CD8-positive, alpha-beta memory T cell (primary cell): Measurements from ENCODE around the gene PKNOX1. TPM values are rescaled to one million over a fixed set of nuclear protein-coding genes. Genes with fewer than 3 reads are reported as not detected.
A peak's percentile ranks its signal among the peaks of the same experiment; 100 is the strongest.
"Not testable (repeated sequence)": the region's sequence is repeated elsewhere in the genome, so short reads cannot be mapped to it uniquely, and the experiment has no call there.

Source experiments
- CTCF ChIA-PET: fragments of 350-600 bp; sonication (Branson Sonifier 250); formaldehyde crosslinking; loops from one replicate; lab custom pipeline; 2021; ENCODE audit warnings: antibody characterized with exemption; lab: Charles Lee
- POLR2A ChIA-PET: fragments of 350-600 bp; sonication (Branson Sonifier 250); formaldehyde crosslinking; loops from one replicate; lab custom pipeline; 2021; ENCODE audit warnings: antibody characterized with exemption; lab: Charles Lee
- DNase-seq, 5 donors: peaks; one replicate each; pipeline versions ENCODE4 v3.0.0 to v3.0.0-alpha.2; 2020 to 2022; ENCODE audit warnings: mixed read lengths in 1 of 5
- H3K27ac ChIP-seq: one replicate; pipeline ENCODE4 v1.7.0; 2013; ENCODE audit warnings: low read depth, mild to moderate bottlenecking, low read length, moderate library complexity
- H3K27me3 ChIP-seq: 2 replicates; pipeline ENCODE4 v1.7.0; 2013; ENCODE audit warnings: low read length, mild to moderate bottlenecking; ENCODE audit not compliant: insufficient read depth, poor library complexity, severe bottlenecking
- H3K36me3 ChIP-seq: 2 replicates; pipeline ENCODE4 v1.7.0; 2013; ENCODE audit warnings: mild to moderate bottlenecking, low read length, moderate library complexity; ENCODE audit not compliant: insufficient read depth
- H3K4me1 ChIP-seq: 2 replicates; pipeline ENCODE4 v1.7.0; 2013; ENCODE audit warnings: mild to moderate bottlenecking, low read length, moderate library complexity; ENCODE audit not compliant: insufficient read depth
- H3K4me3 ChIP-seq: 2 replicates; pipeline ENCODE4 v1.7.0; 2013; ENCODE audit warnings: mild to moderate bottlenecking, low read length
- H3K9me3 ChIP-seq: 2 replicates; pipeline ENCODE4 v1.7.0; 2013; ENCODE audit warnings: mild to moderate bottlenecking, low read length
- H3K27ac Mint-ChIP-seq, 8 donors: one replicate each; pipeline ENCODE4 v1.8.0; 2020 to 2021; ENCODE audit warnings: mixed read lengths in 8 of 8, mild to moderate bottlenecking in 6 of 8, inconsistent platforms in 3 of 8, moderate library complexity in 3 of 8
- H3K27me3 Mint-ChIP-seq, 2 donors: one replicate each; pipeline ENCODE4 v1.8.0; 2020 to 2021; ENCODE audit warnings: mixed read lengths in 2 of 2, mild to moderate bottlenecking in 1 of 2, moderate library complexity in 1 of 2
- H3K36me3 Mint-ChIP-seq, 3 donors: one replicate each; pipeline ENCODE4 v1.8.0; 2020 to 2021; ENCODE audit warnings: mixed read lengths in 3 of 3, inconsistent platforms in 1 of 3, mild to moderate bottlenecking in 1 of 3
- H3K4me1 Mint-ChIP-seq, 3 donors: one replicate each; pipeline ENCODE4 v1.8.0; 2020 to 2021; ENCODE audit warnings: mixed read lengths in 3 of 3, inconsistent platforms in 1 of 3, mild to moderate bottlenecking in 1 of 3
- H3K4me3 Mint-ChIP-seq, 7 donors: one replicate each; pipeline ENCODE4 v1.8.0; 2020 to 2021; ENCODE audit warnings: mixed read lengths in 7 of 7, mild to moderate bottlenecking in 6 of 7, moderate library complexity in 4 of 7, inconsistent platforms in 2 of 7
- H3K9me3 Mint-ChIP-seq, 5 donors: one replicate each; pipeline ENCODE4 v1.8.0; 2020 to 2022; ENCODE audit warnings: mixed read lengths in 5 of 5, mild to moderate bottlenecking in 3 of 5, moderate library complexity in 2 of 5, inconsistent platforms in 1 of 5
- polyA plus RNA-seq: library from polyadenylated mRNA; unstranded; fragments of 300-500 nt; fragmentation: Illumina TruSeq; gene quantifications from one replicate; pipeline ENCODE4 v1.2.3, GENCODE V29; 2021
- total RNA-seq, 2 experiments: library from RNA; stranded (reverse); gene quantifications; one replicate each; pipeline ENCODE4 v1.2.3, GENCODE V29; 2021

PKNOX1 gene
- total and polyA plus RNA-seq, 3 experiments from 2014 or later = 18.6 to 22.9 (median 22.8) TPM

- ChIA-PET CTCF (no interaction called here), POLR2A (no interaction called here)
- DNase-seq = no peak
- Mint-ChIP-seq H3K27me3 (no peaks in the 10 kb centered on the region), H3K4me3 (no peak overlapping the region), H3K36me3 (peaks cover 0 to 6% (median 1%) of the 10 kb centered on the region in 3 donors), H3K4me1 (peaks cover 20 to 57% (median 35%) of the 10 kb centered on the region in 3 donors), H3K9me3 (no peaks in the 10 kb centered on the region), H3K27ac (peak overlapping the region in 1 of 8 donors; percentile 29)
- Histone ChIP-seq H3K36me3 (no peaks in the 10 kb centered on the region), H3K27me3 (no peaks in the 10 kb centered on the region), H3K27ac (no peak overlapping the region), H3K4me3 (no peak overlapping the region), H3K4me1 (peaks cover 8% of the 10 kb centered on the region), H3K9me3 (no peaks in the 10 kb centered on the region)
Observed at GRCh38 chr21:42983869-42984268, 9.5 kb downstream of the PKNOX1 start.

- CTCF ChIA-PET = interaction anchor here (1.5 kb wide), 1 partner anchor 23 kb away, joined by 4 read pairs; no protein-coding TSS in a partner anchor
- Histone ChIP-seq H3K36me3 (no peaks in the 10 kb centered on the region), H3K27me3 (no peaks in the 10 kb centered on the region), H3K4me3 (no peak overlapping the region), H3K9me3 (no peaks in the 10 kb centered on the region), H3K4me1 (peaks cover 8% of the 10 kb centered on the region), H3K27ac (no peak overlapping the region)
- Mint-ChIP-seq H3K9me3 (no peaks in the 10 kb centered on the region), H3K27me3 (no peaks in the 10 kb centered on the region), H3K4me3 (no peak overlapping the region), H3K36me3 (no peaks in the 10 kb centered on the region), H3K4me1 (peaks cover 27 to 56% (median 28%) of the 10 kb centered on the region in 3 donors), H3K27ac (peak overlapping the region in 2 of 8 donors; percentile 54 to 81)
- POLR2A ChIA-PET = no interaction called here
- DNase-seq = no peak
Observed at GRCh38 chr21:42986125-42986783, 11.9 kb downstream of the PKNOX1 start.

- no peaks in the 10 kb centered on the region for H3K27me3 Mint-ChIP-seq
- POLR2A ChIA-PET = no interaction called here
- no peaks in the 10 kb centered on the region for H3K27me3 ChIP-seq
- H3K4me1 Mint-ChIP-seq = peaks cover 21 to 47% (median 22%) of the 10 kb centered on the region in 3 donors
- H3K36me3 Mint-ChIP-seq = peaks cover 0 to 6% (median 0%) of the 10 kb centered on the region in 3 donors
- no peaks in the 10 kb centered on the region for H3K36me3 ChIP-seq
- H3K4me3 ChIP-seq = no peak overlapping the region
- peak overlapping the region in 1 of 8 donors; percentile 33 for H3K27ac Mint-ChIP-seq
- no peaks in the 10 kb centered on the region for H3K9me3 Mint-ChIP-seq
- H3K4me3 Mint-ChIP-seq = no peak overlapping the region
- H3K27ac ChIP-seq = no peak overlapping the region
- CTCF ChIA-PET = no interaction called here
- peaks cover 4% of the 10 kb centered on the region for H3K4me1 ChIP-seq
- DNase-seq = no peak
- H3K9me3 ChIP-seq = no peaks in the 10 kb centered on the region
Observed at GRCh38 chr21:42988236-42988965, 14.0 kb downstream of the PKNOX1 start.

GRCh38 chr21:42989370-42989769, 15.0 kb downstream of the PKNOX1 start:
- H3K4me3 ChIP-seq, H3K27me3 ChIP-seq, H3K36me3 Mint-ChIP-seq, H3K4me1 ChIP-seq, H3K36me3 ChIP-seq, H3K9me3 ChIP-seq, DNase-seq, H3K27ac ChIP-seq, H3K27me3 Mint-ChIP-seq, H3K9me3 Mint-ChIP-seq, CTCF ChIA-PET: not testable (repeated sequence)
- Mint-ChIP-seq H3K27ac (peak overlapping the region in 3 of 8 donors; percentile 47 to 66 (median 63)), H3K4me1 (peaks cover 17 to 42% (median 21%) of the 10 kb centered on the region in 3 donors), H3K4me3 (peak overlapping the region in 2 of 7 donors; percentile 28 to 50)
- POLR2A ChIA-PET = interaction anchor here (0.7 kb wide), 1 partner anchor 15 kb away, joined by 3 read pairs; the partner anchor contains the start of gene PKNOX1

- Histone ChIP-seq H3K27me3 (no peaks in the 10 kb centered on the region), H3K9me3 (no peaks in the 10 kb centered on the region), H3K4me1 (no peaks in the 10 kb centered on the region), H3K4me3 (no peak overlapping the region), H3K36me3 (no peaks in the 10 kb centered on the region), H3K27ac (no peak overlapping the region)
- Mint-ChIP-seq H3K27me3 (no peaks in the 10 kb centered on the region), H3K27ac (peak overlapping the region in 6 of 8 donors; percentile 3 to 72 (median 46)), H3K4me1 (peaks cover 17 to 39% (median 19%) of the 10 kb centered on the region in 3 donors), H3K9me3 (no peaks in the 10 kb centered on the region), H3K4me3 (peak overlapping the region in 2 of 7 donors; percentile 28 to 50), H3K36me3 (peaks cover 0 to 6% (median 0%) of the 10 kb centered on the region in 3 donors)
- CTCF ChIA-PET = no interaction called here
- POLR2A ChIA-PET = interaction anchor here (0.7 kb wide), 2 partner anchors 16 to 651 kb away, joined by 3 read pairs; partner anchors contain the start of gene PKNOX1
- peak in 2 of 5 donors; percentile 4 to 19 for DNase-seq
Observed at GRCh38 chr21:42989816-42990650, 15.7 kb downstream of the PKNOX1 start.

- Histone ChIP-seq H3K27me3 (no peaks in the 10 kb centered on the region), H3K4me1 (no peaks in the 10 kb centered on the region), H3K27ac (no peak overlapping the region), H3K4me3 (no peak overlapping the region), H3K36me3 (no peaks in the 10 kb centered on the region), H3K9me3 (no peaks in the 10 kb centered on the region)
- H3K4me3 Mint-ChIP-seq = no peak overlapping the region
- H3K36me3 Mint-ChIP-seq = peaks cover 0 to 6% (median 0%) of the 10 kb centered on the region in 3 donors
- ChIA-PET POLR2A (no interaction called here), CTCF (no interaction called here)
- H3K27ac Mint-ChIP-seq = peak overlapping the region in 2 of 8 donors; percentile 25 to 35
- H3K9me3 Mint-ChIP-seq = no peaks in the 10 kb centered on the region
- H3K27me3 Mint-ChIP-seq = no peaks in the 10 kb centered on the region
- DNase-seq = no peak
- H3K4me1 Mint-ChIP-seq = peaks cover 7 to 28% (median 15%) of the 10 kb centered on the region in 3 donors
Observed at GRCh38 chr21:42991992-42992740, 17.8 kb downstream of the PKNOX1 start.

- no peaks in the 10 kb centered on the region for H3K27me3 ChIP-seq
Observed at GRCh38 chr21:42993051-42993712, 18.8 kb downstream of the PKNOX1 start.

More at GRCh38 chr21:42993051-42993712, 18.8 kb downstream of the PKNOX1 start:
- H3K4me1 ChIP-seq = no peaks in the 10 kb centered on the region
- H3K4me3 ChIP-seq = no peak overlapping the region
- H3K9me3 ChIP-seq = no peaks in the 10 kb centered on the region
- peaks cover 7 to 28% (median 15%) of the 10 kb centered on the region in 3 donors for H3K4me1 Mint-ChIP-seq
- CTCF ChIA-PET = no interaction called here
- peaks cover 0 to 4% (median 0%) of the 10 kb centered on the region in 5 donors for H3K9me3 Mint-ChIP-seq
- H3K27ac ChIP-seq = no peak overlapping the region
- H3K27ac Mint-ChIP-seq = peak overlapping the region in 1 of 8 donors; percentile 38
- no peak overlapping the region for H3K4me3 Mint-ChIP-seq
- DNase-seq = no peak
- peaks cover 0 to 12% (median 0%) of the 10 kb centered on the region in 3 donors for H3K36me3 Mint-ChIP-seq
- no peaks in the 10 kb centered on the region for H3K36me3 ChIP-seq
- POLR2A ChIA-PET = no interaction called here
- no peaks in the 10 kb centered on the region for H3K27me3 Mint-ChIP-seq
